GM18951 (cell line): ENCODE data around the gene CARMIL1.

ENCODE experiments used
- POLR2A ChIP-seq: IDR thresholded peaks from 4 replicates; pipeline ENCODE4 v1.6.1; 2011; ENCODE audit warnings: mild to moderate bottlenecking; ENCODE audit not compliant: insufficient read length, insufficient read depth; ENCODE audit errors: extremely low read depth
- in situ Hi-C: fragments of 300-500 bp; cut with MboI; formaldehyde crosslinking; loops from one replicate; pipeline ENCODE4 v1.12.0; 2022; ENCODE audit warnings: low sequenced_read_pairs, mixed read lengths, inconsistent platforms; ENCODE audit not compliant: unreplicated experiment

CARMIL1 gene

DNA sequence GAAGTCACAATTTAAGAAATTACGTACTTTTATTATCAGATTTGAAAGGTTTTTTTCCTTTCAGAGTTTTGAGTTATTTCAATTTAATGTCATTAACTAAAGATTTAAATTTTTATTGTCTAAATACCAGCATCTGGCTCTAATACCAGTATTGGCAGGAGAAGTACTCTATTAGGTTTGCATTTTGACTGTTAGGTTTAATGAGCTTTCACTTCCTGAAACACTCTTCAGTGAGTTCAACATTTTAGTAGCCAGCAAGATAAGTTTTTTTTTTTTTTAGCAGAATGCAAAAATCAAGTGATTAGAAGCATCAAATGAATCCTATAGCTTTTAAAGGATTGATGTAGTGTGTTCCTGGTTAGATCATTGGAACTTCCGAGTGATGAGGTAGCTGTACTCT is 338.8 kb downstream of the CARMIL1 start:
- TF ChIP-seq POLR2A = no peak
- in situ Hi-C loops = no loop called here

DNA sequence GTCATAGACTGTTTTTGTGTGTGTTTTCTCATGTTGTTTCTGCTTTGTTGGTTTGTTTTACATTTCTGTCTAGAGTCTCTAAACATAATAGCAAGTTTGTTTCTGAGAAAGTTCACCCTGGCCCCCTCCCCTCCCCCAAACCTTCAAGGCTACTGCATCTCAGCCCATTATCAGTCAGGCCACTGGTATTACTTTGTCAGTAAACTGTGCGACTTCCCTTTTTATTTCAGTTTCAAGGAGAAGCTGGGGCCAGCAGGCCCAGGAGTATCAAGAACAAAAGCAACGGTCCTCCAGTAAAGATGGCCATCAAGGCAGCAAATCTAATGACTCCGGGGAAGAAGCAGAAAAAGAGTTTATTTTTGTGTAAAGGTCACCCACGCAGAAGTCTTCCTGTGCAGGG is 340.0 kb downstream of the CARMIL1 start:
- TF ChIP-seq POLR2A = no peak
- in situ Hi-C loops = no loop called here

DNA sequence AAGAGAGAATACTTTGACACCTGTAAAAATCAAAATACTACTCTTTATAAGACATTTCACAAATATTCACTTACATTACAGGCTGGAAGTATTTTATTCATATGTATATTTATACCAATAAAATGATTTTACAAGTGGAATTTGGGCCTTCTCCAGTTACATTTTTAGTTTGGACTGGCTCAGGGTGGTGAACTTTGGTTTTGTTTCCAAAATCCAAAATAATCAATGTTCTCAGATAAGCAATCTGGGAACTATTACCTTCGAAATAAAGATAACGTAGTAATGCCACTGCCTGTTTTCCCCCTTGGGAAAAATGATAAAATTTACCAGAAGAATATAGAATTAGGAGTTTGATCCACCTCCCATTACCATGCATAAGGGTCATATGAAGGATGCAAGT is 341.2 kb downstream of the CARMIL1 start:
- TF ChIP-seq POLR2A = no peak

DNA sequence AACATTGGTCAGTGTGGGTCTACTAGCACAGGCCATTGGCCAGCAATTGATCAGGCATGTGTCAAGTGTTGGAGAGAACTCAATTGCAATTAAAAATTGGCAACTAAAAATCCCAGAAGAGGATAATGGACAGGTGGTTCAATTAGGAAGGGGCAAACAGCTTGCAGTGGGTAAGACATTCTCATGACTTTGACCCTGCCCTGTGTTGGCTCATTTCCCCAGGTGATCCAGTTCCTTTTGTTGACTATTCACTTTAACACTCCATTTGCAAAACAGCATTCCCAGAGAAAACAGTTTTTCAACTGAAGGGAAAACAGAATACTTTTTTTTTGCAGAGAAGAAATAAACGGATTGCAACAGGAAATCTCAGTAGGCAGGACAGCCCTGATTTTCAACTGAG is 343.9 kb downstream of the CARMIL1 start:
- TF ChIP-seq POLR2A = no peak
- in situ Hi-C loops = no loop called here

More for the DNA sequence above, 341.2 kb downstream of the CARMIL1 start:
- in situ Hi-C loops = no loop called here

DNA sequence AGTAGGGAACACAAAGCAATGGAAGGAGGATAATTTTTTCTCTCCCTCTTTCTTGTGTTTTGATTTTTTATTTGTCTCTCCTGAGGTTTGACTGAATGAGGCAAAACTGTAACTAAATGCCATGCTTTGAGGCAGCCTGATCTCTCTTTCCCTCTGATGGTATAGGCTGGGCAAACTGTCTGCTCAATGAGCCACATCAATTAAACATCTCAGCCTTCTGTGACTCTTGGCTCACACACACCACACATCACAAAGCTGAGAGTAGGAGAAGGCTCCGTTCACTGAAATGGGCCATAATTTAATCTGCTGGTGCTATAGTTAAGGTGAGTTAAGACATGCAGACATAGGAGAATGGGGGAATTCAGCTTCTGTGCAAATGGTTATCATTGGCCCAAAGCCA is 344.7 kb downstream of the CARMIL1 start:
- TF ChIP-seq POLR2A = no peak
- in situ Hi-C loops = no loop called here

DNA sequence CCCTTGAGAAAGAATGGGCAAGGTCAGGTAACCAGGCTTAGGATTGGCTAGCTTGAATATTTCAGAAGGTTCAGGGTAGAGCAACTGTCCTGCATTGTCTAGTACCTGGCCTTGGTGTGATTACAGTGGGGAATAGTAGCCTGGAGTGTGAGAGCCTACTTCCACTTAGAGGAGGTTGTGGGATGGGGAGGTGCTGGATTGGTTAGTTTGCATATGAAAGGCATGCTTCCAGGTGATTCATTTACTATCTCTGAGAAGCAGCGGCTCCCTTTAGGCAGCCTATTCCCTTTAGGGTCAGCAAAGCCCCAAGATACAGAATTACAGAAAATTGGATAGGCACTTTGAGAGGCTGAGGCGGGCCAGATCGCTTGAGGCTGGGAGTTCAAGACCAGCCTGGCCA is 347.8 kb downstream of the CARMIL1 start:
- in situ Hi-C loops = no loop called here
- TF ChIP-seq POLR2A = no peak

DNA sequence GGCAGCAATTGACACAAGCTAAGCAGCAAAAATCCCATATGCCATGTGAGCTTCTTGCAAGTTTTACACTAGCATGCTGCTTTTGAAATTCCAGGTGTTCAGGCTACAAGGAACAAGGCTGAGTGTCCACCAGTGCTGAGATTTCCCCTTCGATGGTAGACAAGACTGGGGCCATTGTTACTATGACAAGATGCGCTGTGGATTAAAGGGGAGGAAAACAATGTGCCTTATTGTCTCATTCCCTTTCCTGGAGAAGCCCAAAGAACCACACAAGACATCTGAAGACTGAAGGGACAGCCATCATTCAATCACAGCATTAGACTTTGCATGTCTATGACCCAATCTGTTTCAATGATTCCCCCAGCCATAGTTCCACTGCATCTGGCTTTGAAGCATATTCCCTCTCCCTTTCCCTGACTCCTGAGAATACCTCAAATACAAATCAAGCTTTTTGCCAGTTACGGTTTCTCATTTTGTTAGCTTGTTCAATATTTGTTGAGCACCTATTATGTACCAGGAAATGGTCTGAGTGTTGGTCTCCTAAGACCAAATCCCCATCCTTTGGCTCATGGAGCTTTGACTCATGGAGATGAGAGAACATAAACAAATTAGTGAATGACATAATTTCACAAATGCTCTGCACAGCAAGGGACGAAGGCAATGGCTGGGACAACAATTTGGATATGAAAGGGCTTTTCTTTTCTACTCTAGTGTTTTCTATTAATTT is 349.5 kb downstream of the CARMIL1 start:
- TF ChIP-seq POLR2A = no peak
- in situ Hi-C loops = no loop called here

DNA sequence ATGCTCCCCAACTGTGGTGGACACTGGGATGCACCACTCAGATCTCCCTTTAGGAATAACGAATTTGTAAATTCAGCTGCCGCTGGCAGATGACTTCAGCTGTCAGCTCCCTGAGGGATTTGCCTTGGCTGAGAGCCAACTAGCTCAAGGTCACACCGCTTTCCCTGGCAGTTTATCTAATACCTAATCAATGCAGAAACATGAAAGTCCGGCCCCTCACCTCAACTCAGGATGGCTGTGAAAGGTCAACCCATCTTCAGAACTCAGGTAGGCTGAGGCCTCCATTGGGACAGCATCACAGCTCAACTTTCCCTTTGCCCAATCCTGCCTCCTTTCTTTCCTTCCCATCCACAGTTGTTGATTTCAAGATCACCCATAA is 350.0 kb downstream of the CARMIL1 start:
- TF ChIP-seq POLR2A = no peak
- in situ Hi-C loops = no loop called here

GRCh38 chr6:25630508-25631278 is 351.5 kb downstream of the CARMIL1 start:
- in situ Hi-C loops = no loop called here
- no peak for TF ChIP-seq POLR2A

DNA sequence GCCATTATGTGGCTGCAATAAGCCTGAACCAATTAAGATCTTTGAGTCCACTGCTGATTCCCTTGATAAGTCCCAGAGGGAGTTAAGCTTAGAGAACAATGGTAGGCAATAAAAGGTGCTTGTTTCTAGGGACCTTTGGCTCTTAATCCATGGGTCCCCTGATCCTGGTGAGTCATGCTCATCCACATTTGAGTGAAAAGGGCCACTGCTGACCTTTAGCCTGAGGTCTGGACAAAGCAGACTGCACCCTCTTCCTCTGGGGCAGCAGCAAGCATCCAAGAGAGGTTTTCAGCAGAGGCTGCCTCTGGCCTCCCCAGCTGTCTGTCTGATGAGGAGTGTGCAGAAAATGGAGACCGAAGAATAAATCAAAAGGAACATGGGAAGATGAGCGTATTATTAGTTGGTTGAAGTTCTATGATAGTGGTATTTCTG is 356.7 kb downstream of the CARMIL1 start:
- in situ Hi-C loops = no loop called here
- TF ChIP-seq POLR2A = no peak

GRCh38 chr6:25637211-25637610 is 358.0 kb downstream of the CARMIL1 start:
- in situ Hi-C loops = no loop called here
- TF ChIP-seq POLR2A = no peak

GRCh38 chr6:25637960-25638434 is 358.8 kb downstream of the CARMIL1 start:
- no peak for TF ChIP-seq POLR2A
- in situ Hi-C loops = no loop called here

GRCh38 chr6:25639653-25640052 is 360.5 kb downstream of the CARMIL1 start:
- no peak for TF ChIP-seq POLR2A
- in situ Hi-C loops = no loop called here

DNA sequence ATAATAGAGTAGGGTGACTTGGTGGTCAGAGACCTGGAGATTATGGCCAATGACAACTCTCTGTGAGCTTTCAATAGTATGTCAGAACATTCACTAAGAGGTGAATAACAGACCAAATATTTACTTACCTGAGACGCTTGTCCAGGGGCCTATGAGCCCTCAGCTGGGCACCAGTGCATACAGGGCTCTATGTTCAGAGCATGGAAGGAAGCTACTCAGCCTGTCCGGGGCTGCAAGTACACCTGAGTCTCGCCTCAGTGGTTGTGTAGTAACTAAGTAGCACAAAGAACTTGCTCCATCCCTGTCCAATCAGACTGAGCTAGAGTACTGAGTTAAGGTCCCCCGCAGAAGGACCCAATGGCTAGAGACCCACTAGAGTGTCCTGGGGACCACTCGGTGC is 361.3 kb downstream of the CARMIL1 start:
- no peak for TF ChIP-seq POLR2A
- in situ Hi-C loops = no loop called here
